HFF-Myc (cell line): ENCODE measurements around the gene KCNMA1.

Experiments used
- DNase-seq: peaks from one replicate; pipeline ENCODE4 v3.0.0-alpha.2; 2011; ENCODE audit warnings: low read depth; ENCODE audit errors: extremely low read depth
- H3K4me3 ChIP-seq: replicated peaks from 2 replicates; pipeline ENCODE4 v1.5.1; 2011; ENCODE audit warnings: low read depth, mild to moderate bottlenecking, control low read depth, low read length
- CTCF ChIP-seq: IDR thresholded peaks from 2 replicates; pipeline ENCODE4 v1.5.1; 2012; ENCODE audit warnings: mild to moderate bottlenecking, low read depth, low read length, control low read depth; ENCODE audit errors: missing control alignments

The KCNMA1 gene

GRCh38 chr10:77639756-77640155 is 2.1 kb upstream of the KCNMA1 start:
- no peak for TF ChIP-seq CTCF
- no peak for DNase-seq
- H3K4me3 ChIP-seq, result no peak overlapping the region

GRCh38 chr10:77638321-77639101 is 903 bp upstream of the KCNMA1 start:
- TF ChIP-seq CTCF, result no peak
- DNase-seq, result no peak
- H3K4me3 ChIP-seq, result peak overlapping the region; percentile 66

DNA sequence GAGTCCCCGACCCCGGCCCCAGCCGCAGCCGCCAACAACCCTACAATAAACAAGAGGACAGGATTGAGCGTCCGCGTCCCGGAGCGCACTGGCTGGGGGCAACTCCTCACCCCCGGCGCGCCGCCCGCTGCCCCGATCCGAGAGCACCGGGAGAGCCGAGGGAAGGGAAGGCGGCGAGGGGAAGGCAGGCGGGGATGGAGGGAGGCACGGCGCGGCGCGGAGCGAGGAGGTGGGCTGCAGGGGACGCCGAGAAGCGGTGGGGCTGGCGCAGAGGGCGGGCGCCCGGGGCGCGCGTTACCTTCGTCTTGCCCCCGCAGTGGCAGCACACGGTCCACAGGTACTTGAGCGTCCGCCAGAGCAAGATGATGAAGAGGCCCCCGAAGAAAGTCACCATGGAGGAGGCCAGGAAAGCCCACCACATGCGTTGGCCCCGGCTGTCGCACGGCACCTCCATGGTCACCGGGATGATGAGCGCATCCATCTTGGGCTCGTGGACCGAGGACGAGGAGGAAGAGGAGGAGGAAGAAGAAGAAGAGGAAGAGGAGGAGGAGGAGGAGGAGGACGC is 559 bp downstream of the KCNMA1 start:
- DNase-seq, result no peak
- no peak for TF ChIP-seq CTCF
- H3K4me3 ChIP-seq, result peak overlapping the region; percentile 66

GRCh38 chr10:77636282-77636966 is 1.2 kb downstream of the KCNMA1 start:
- TF ChIP-seq CTCF, result no peak
- H3K4me3 ChIP-seq, result peak overlapping the region; percentile 66
- no peak for DNase-seq

GRCh38 chr10:77635402-77636227 is 2.0 kb downstream of the KCNMA1 start:
- no peak for TF ChIP-seq CTCF
- H3K4me3 ChIP-seq, result peak overlapping the region; percentile 66
- DNase-seq, result no peak

- no peak overlapping the region for H3K4me3 ChIP-seq
- no peak for DNase-seq
- no peak for TF ChIP-seq CTCF
Measured at GRCh38 chr10:77634939-77635338, 2.7 kb downstream of the KCNMA1 start.
